HG03139 (cell line): ENCODE measurements around the gene SMIM1.
"Not testable (repeated sequence)": the region's sequence is repeated elsewhere in the genome, so short reads cannot be mapped to it uniquely, and the experiment has no call there.

Experiments
- ATAC-seq: cut with Tn5 transposase; IDR thresholded peaks from one replicate; pipeline ENCODE4 v1.9.1; 2021; ENCODE audit not compliant: unreplicated experiment

SMIM1 gene

GRCh38 chr1:3736131-3736561 is 36.4 kb upstream of the SMIM1 start:
- no peak for ATAC-seq

DNA sequence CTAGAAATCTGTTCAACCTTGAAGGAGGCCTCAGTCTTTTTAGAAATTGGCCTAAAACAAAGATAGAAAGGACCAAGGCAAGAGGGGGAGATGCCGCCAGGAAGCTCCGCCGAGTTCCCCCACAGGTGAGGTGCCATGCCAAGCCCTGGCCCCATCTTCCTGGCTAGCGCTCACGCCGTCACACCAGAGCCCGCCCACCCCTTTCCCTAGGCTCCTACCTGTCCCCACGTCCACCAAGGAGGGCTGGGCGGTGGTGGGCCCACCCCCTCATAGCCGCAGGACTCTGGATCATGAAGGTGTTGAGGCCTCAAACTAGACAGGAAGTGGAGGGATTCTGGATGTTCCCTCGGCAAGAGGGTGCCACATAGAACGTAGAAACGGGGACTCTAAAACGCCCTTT is 35.8 kb upstream of the SMIM1 start:
- no peak for ATAC-seq

DNA sequence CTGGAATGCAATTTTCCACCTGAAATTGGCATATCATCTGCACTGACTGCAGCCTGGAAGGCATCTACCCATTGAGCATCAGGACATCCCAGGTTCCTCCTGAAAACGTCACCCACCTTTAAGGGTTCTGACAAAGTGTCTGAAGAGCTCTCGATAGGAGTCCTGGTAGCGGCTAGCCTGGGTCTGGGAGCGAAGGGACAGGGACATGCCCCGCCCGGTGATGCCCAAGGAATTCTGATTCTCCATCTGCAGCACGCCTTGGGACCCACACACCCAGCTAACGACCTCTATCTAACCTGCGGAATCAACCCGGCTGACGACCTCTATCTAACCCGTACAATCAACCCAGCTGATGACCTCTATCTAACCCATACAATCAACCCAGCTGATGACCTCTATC is 33.6 kb upstream of the SMIM1 start:
- no peak for ATAC-seq

DNA sequence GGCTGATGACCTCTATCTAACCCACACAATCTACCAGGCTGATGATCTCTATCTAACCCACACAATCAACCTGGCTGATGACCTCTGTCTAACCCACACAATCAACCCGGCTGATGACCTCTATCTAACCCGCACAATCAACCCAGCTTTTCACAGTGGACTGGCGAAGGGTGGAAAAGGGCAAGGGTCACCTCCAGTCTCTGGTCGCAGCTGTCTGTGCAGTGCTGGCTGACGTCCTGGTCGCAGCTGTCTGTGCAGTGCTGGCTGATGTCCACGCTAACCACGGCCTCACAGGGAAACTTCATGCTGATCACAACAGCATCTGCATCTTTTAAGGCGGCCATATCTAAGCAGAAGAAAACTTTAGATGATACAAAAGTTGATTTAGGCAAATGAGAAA is 32.5 kb upstream of the SMIM1 start:
- no peak for ATAC-seq

- ATAC-seq = no peak
Observed at GRCh38 chr1:3740752-3741151, 31.8 kb upstream of the SMIM1 start.

- no peak for ATAC-seq
Observed at GRCh38 chr1:3741566-3742438, 30.7 kb upstream of the SMIM1 start.

DNA sequence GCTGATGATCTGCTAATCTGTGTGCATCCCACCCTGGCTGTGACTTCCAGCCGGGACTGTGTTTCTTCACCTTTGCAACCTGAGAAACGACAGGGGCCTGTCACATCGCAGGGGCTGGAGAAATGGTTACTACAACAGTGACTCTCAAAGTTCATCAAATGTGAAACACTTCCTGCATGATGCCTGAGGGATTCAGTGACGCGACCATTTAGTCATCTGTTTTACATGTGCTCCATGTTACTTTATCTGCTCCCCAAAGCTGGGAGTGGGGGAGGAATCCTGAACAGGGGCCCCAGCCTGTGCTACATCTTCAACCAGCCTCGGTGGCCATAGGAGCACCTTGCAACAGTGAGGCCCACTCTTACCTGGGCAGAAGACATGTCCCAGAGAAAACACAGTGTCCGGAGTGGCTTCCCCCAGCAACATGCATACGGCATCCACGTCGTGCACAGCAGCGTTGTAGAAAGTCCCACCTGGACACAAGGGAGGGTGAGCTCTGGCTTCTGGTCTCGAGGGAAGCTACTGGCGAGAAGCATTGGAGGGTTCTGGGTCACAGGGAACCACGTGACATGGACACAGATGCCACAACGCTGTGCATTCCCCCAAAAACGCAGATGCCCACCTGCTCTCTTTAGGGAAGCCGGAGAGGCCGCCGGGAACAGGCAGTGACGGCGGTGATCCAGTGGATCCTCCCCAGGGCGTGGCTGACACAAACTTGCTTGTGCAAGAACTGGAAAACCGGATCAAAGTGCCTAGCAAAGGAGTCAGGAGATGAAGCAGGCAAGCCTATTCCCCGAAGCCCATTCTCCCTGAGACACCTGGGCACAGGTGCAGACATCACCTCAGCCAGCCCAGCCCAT is 29.9 kb upstream of the SMIM1 start:
- ATAC-seq = no peak

- ATAC-seq = no peak
Observed at GRCh38 chr1:3743421-3743820, 29.1 kb upstream of the SMIM1 start.

- no peak for ATAC-seq
Observed at GRCh38 chr1:3743826-3744225, 28.7 kb upstream of the SMIM1 start.

- ATAC-seq = no peak
Observed at GRCh38 chr1:3744646-3745045, 27.9 kb upstream of the SMIM1 start.

DNA sequence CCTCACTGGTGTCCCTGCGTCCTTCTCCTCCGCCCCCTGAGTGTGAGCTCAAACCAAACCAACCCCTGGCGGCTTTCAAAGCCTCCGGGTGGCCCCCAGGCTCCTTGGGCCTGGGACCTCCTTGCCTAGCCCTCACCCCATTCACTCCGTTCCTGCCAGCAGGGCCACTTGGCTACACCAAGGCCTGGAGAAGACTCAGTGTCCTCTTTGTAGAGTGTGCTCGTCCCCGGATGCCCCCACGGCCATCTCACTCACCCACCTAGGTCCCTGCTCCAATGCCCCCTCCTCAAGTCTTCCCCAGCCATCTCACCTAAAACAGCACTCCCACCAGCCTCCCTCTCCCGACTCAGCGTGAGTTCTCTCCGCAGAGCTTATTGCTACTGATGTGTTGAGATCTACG is 27.5 kb upstream of the SMIM1 start:
- no peak for ATAC-seq

- no peak for ATAC-seq
Observed at GRCh38 chr1:3745590-3746381, 26.8 kb upstream of the SMIM1 start.

DNA sequence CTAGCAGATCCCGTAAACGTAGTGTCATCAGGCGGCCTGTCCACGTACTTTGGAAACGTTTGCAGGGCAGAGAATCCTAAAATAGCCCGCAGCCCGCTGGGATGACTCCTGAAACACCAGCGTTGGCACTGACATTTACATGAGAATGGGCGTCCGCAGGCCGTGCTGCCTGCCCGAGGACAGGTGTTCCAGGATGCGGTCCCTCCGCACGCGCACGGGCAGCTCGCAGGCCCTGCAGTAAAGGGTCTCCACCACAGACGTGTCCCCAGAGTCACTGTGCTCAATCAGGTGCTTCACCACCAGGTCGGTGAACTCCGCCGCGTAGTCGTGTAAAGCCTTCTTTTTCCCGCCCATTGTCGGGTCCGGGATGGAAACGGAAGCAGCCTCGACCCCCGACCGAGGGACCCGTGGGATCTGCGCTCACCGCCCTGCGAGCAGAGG is 26.1 kb upstream of the SMIM1 start:
- ATAC-seq = no peak

DNA sequence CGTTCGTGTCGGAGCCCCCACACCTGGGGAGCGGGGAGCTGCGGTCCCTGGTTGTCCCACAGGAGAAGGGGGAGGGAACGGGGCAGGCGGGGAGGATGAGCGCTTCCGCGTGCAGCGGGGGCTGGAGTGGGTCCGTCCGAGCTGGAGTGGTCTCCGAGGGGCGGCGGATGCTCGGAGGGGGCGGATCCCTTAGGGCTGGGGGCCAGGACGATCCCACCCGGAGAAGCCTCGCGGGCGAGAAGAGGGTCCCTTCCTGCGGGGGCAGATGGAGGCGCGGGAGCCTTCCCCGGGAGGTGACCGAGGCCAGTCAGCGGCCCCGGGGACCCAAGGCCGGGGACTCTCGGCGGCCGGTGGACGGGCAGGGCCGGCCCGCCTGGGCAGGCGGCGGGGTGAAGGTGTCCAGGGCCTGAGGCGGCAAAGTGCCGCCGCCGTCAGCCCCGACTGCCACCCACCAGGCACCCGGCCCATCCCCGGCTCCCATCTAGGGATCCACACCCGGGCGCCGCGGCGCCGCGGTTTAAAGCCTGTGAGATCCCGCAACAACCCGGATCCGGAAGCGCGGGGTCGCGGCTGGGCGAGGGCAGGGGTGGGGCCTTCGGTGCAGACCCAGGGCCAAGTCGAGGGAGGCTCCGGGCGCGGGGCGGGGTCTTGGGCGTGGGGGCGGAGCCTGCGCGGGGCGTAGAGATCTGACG is 25.6 kb upstream of the SMIM1 start:
- ATAC-seq = peak; percentile 83

DNA sequence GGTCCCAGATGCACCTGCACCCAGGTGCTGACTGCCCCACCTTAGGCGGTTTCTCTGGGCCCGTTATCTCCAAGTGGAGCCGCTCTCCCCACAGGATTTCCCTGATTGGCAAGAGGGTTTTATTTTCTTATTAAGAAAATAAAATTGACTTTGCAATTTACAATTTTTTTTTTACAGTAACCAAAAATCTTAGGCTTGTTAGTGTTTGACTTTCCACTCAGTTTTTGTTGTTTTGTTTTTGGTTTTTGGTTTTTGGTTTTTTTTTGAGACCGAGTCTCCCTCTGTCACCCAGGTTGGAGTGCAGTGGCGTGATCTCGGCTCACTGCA is 25.1 kb upstream of the SMIM1 start:
- ATAC-seq = no peak

DNA sequence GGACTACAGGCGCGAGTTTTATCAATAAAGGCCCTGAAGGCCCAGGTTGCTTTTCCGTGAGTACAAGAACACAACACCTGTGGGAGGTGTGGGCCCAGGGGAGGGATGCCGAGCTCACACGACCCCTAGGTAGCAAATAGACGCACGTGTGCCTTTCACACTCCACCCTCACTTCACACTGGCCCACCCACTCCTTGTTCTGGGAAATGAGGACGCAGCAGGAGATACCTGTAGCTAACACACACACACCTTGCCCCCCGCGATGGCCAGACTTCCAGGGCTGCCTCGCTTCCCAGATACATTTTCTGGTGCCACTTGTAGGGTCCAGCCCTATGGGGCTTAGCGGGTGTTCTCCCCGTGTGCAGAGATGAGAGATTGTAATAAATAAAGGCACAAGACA is 24.6 kb upstream of the SMIM1 start:
- no peak for ATAC-seq

DNA sequence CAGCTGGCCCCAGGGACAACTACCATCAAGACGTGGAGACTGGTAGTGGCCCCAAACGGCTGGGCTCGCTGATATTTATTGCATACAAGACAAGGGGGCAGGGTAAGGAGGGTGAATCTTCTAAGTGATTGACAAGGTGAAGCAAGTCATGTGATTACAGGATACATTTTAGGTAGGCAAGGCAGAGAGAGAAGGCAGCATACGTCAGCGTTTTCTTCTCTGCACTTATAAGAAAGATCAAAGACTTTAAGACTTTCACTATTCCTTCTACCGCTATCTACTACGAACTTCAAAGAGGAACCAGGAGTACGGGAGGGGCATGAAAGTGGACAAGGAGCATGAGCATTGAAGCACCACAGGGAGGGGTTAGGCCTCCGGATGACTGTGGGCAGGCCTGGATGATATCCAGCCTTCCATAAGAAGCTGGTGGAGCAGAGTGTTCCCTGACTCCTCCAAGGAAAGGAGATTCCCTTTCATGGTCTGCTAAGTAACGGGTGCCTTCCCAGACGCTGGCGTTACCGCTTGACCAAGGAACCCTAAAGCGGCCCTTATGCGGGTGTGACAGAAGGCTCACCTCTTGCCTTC is 24.1 kb upstream of the SMIM1 start:
- ATAC-seq = not testable (repeated sequence)

GRCh38 chr1:3749512-3749911 is 23.0 kb upstream of the SMIM1 start:
- no peak for ATAC-seq

- no peak for ATAC-seq
Observed at GRCh38 chr1:3750741-3751140, 21.8 kb upstream of the SMIM1 start.

DNA sequence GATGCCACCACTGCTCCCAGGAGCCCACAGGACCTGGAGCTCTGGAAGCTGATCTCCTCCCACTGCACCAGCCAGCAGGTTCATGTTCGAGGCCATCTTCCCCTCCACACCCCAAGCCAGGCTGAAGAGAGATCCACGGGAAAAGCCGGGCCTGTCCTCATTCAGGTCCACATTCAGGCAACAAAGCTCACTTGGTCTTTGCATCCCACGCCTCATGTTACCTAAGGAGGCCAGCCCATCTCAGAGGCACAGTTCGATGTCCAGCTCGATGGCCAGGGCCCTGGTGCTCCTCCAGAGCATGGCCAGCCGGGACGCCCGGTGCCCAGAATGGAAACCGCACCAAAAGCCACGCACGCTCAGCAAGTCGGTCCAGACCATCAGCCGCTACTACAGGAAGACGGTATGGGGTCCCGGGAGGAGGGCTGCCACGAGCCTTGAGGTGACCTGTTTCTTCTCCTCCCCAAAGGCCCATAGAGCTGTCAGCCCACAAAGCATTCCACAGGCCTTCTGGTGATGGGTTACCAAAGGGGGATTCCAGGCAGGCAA is 20.1 kb upstream of the SMIM1 start, which contains the start of gene CCDC27:
CCDC27 (plus strand) TSS at position 51 of the 546 bp plus-strand sequence; CDS start at position 83, 32 bp downstream.
- no peak for ATAC-seq
